OCI-LY3 (cell line): ENCODE measurements around the gene PARD6G.

Experiments
- EZH2phosphoT487 ChIP-seq: fragments of 200-600 bp; shearing (Covaris generic); IDR thresholded peaks from 2 replicates; pipeline ENCODE4 v1.6.1; 2018; ENCODE audit warnings: antibody characterized with exemption, mixed run types, low read depth
- TF ChIP-seq, protein P1 (sequence below): fragments of 200-600, 300-600 bp; sonication (generic); IDR thresholded peaks from 2 replicates; pipeline ENCODE4 v1.5.1; 2014; ENCODE audit warnings: antibody characterized with exemption, low read length, low read depth

DNA sequence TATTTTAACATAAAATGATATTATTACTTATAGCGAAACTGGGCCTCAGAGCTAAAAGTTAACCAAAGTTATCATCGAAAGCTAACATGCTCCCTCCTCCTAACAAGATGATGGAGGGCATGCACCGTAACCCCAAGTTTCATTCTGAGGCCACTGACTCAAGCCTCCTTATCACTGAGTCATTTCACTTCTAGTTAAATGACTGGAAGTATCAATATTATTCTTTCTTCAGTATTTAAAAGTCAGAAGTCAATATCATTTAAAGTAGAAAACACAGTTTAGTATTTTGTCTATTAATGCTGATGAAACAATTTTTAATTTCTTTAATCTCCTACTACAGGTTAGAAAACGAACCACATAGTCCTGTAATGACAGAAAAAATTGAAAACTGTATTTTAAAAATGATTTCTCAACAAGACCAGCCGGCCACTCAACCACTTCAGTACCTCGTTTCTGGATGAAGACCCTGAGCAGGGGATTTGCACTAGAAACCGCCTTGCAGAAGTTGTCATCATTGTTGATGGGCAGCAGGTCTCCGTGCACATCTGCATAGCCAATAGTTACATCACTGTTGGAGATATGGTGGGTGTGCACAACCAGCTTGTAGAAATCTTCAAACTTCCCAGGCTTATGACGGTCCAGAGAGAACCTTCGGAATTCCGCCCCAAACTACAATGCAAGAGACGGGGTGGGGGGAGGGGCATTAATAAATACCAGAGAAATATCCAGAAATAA, 44.9 kb downstream of the PARD6G start:
- TF ChIP-seq, protein P1, sequence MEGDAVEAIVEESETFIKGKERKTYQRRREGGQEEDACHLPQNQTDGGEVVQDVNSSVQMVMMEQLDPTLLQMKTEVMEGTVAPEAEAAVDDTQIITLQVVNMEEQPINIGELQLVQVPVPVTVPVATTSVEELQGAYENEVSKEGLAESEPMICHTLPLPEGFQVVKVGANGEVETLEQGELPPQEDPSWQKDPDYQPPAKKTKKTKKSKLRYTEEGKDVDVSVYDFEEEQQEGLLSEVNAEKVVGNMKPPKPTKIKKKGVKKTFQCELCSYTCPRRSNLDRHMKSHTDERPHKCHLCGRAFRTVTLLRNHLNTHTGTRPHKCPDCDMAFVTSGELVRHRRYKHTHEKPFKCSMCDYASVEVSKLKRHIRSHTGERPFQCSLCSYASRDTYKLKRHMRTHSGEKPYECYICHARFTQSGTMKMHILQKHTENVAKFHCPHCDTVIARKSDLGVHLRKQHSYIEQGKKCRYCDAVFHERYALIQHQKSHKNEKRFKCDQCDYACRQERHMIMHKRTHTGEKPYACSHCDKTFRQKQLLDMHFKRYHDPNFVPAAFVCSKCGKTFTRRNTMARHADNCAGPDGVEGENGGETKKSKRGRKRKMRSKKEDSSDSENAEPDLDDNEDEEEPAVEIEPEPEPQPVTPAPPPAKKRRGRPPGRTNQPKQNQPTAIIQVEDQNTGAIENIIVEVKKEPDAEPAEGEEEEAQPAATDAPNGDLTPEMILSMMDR: no peak
- peak; percentile 99 for TF ChIP-seq EZH2phosphoT487
